NCI-H128 (cell line): ENCODE measurements around the gene POMT1.

Experiments used
- DNase-seq: peaks from one replicate; lab custom pipeline; 2025; ENCODE audit not compliant: unreplicated experiment; lab: John Stamatoyannopoulos, UW

Gene POMT1

GRCh38 chr9:131475956-131476776 is 26.6 kb upstream of the POMT1 start:
- DNase-seq, result no peak

- DNase-seq, result no peak
These were observed 25.9 kb upstream of the POMT1 start for GRCh38 chr9:131476777-131477345.

- no peak for DNase-seq
These were observed 25.4 kb upstream of the POMT1 start for GRCh38 chr9:131477367-131477766.

GRCh38 chr9:131477816-131478419 is 24.8 kb upstream of the POMT1 start:
- DNase-seq, result no peak

- DNase-seq, result peak; percentile 10
These were observed 24.3 kb upstream of the POMT1 start for GRCh38 chr9:131478421-131478868.

GRCh38 chr9:131478911-131479310 is 23.8 kb upstream of the POMT1 start:
- no peak for DNase-seq

- no peak for DNase-seq
These were observed 22.5 kb upstream of the POMT1 start for GRCh38 chr9:131480258-131480657.

GRCh38 chr9:131481441-131482342 is 21.0 kb upstream of the POMT1 start:
- DNase-seq, result no peak

- DNase-seq, result no peak
These were observed 20.2 kb upstream of the POMT1 start for GRCh38 chr9:131482343-131483006.

- no peak for DNase-seq
These were observed 19.2 kb upstream of the POMT1 start for GRCh38 chr9:131483319-131484050.

GRCh38 chr9:131484051-131484445 is 18.7 kb upstream of the POMT1 start:
- no peak for DNase-seq

- DNase-seq, result no peak
These were observed 18.0 kb upstream of the POMT1 start for GRCh38 chr9:131484560-131485185.

GRCh38 chr9:131485206-131485605 is 17.5 kb upstream of the POMT1 start:
- no peak for DNase-seq

- no peak for DNase-seq
These were observed 16.8 kb upstream of the POMT1 start for GRCh38 chr9:131485728-131486422.

- DNase-seq, result no peak
These were observed 15.7 kb upstream of the POMT1 start for GRCh38 chr9:131487001-131487400.

- DNase-seq, result no peak
These were observed 15.1 kb upstream of the POMT1 start for GRCh38 chr9:131487621-131488031.

- DNase-seq, result no peak
These were observed 12.2 kb upstream of the POMT1 start for GRCh38 chr9:131490514-131490913.

GRCh38 chr9:131491001-131491710 is 11.6 kb upstream of the POMT1 start:
- no peak for DNase-seq
